IMR-90 (cell line): ENCODE results near the gene OR52I2.

Experiments used
- BHLHE40 ChIP-seq: fragments of 150-350 bp; IDR thresholded peaks from 2 replicates; pipeline ENCODE4 v1.6.1; 2016; ENCODE audit warnings: mild to moderate bottlenecking, low read depth, low read length
- CEBPB ChIP-seq: IDR thresholded peaks from 2 replicates; pipeline ENCODE4 v1.6.1; 2012; ENCODE audit warnings: low read depth, low read length, improper control_type of control experiment
- CTCF ChIP-seq: conservative IDR thresholded peaks from 2 replicates; pipeline ENCODE4 v1.5.1; 2012; ENCODE audit warnings: mild to moderate bottlenecking, low read depth, low read length, improper control_type of control experiment
- FOS ChIP-seq: fragments of 150-350 bp; IDR thresholded peaks from 2 replicates; pipeline ENCODE4 v1.6.1; 2016; ENCODE audit warnings: low read depth, low read length
- POLR2A ChIP-seq: IDR thresholded peaks from 2 replicates; pipeline ENCODE4 v1.6.1; 2012; ENCODE audit warnings: mild to moderate bottlenecking, low read depth, low read length
- RAD21 ChIP-seq: IDR thresholded peaks from 2 replicates; pipeline ENCODE4 v1.6.1; 2012; ENCODE audit warnings: low read length, improper control_type of control experiment
- RFX5 ChIP-seq: IDR thresholded peaks from 2 replicates; pipeline ENCODE4 v1.8.0; 2012; ENCODE audit warnings: low read depth, mild to moderate bottlenecking, low read length, moderate library complexity
- SMC3 ChIP-seq: fragments of 150-350 bp; IDR thresholded peaks from 2 replicates; pipeline ENCODE4 v1.6.1; 2016; ENCODE audit warnings: low read depth, mild to moderate bottlenecking, antibody characterized with exemption, low read length, moderate library complexity

DNA sequence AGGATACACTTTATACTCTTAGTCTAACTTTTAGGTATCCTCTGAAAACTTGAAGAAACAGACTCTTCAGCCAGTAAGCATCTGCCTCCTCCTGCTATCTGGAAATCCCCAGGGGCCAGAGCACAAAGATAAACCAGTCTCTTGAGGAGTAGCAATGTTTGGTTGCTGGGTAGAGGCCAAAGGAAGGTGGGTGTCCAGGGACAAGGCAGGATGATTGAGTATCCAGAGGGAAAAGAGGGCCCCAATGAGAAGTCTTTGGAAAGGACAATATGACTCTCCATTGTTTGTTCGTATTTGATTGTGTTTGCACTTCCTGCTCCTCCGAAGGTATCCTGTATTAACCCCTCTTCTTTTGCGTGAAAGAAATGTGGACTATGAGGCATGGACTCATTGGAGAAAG lies 7.5 kb downstream of the OR52I2 start:
- no peak for TF ChIP-seq SMC3
- no peak for TF ChIP-seq CEBPB
- no peak for TF ChIP-seq RFX5
- no peak for TF ChIP-seq CTCF
- no peak for TF ChIP-seq BHLHE40
- TF ChIP-seq POLR2A = no peak
- no peak for TF ChIP-seq FOS
- TF ChIP-seq RAD21 = no peak
